Measurements from ENCODE around the gene CFAP410. TPM values are rescaled to one million over a fixed set of nuclear protein-coding genes. Genes with fewer than 3 reads are reported as not detected.

The CFAP410 gene
- total and polyA plus RNA-seq, 2 of the 8 experiments (the other 6 are each of a cell fraction or from before 2014, with no cell fraction given): 10.6 to 12.0 TPM

- Histone ChIP-seq H3K23me2 (ENCODE audit: low read depth, low read length) (peaks cover 6% of the 10 kb centered on the region; the same call in 1 of the 2 replicates), H3K4ac (replicated peaks; ENCODE audit: insufficient read length, low read depth, low read length) (no peak overlapping the region), H3K4me1 (replicated peaks in 1 of 4; ENCODE audit: control insufficient read depth in 3 of 4, insufficient read depth in 4 of 4, low read length in 3 of 4) (peaks cover 0 to 7% (median under 1%) of the 10 kb centered on the region in 4 experiments; a peak in 2 of 7 replicates), H4K20me1 (replicated peaks in 1 of 2; ENCODE audit: control insufficient read depth in 1 of 2, insufficient read depth in 2 of 2, low read length in 2 of 2) (peaks cover 0 to 3% of the 10 kb centered on the region in 2 experiments), H3K18ac (ENCODE audit: extremely low read depth, low read length) (no peak overlapping the region), H3K14ac (ENCODE audit: insufficient read length) (no peak overlapping the region), H2BK5ac (ENCODE audit: low read depth, low read length) (no peak overlapping the region), H2BK120ac (replicated peaks; ENCODE audit: low read depth, low read length) (no peak overlapping the region), H3K9ac (replicated peaks in 1 of 4; ENCODE audit: extremely low read depth in 1 of 4, low read depth in 3 of 4, low read length in 3 of 4) (no peak overlapping the region), H2BK15ac (ENCODE audit: low read length) (no peak overlapping the region), H3K9me3 (ENCODE audit: insufficient read depth in 2 of 2, low read depth in 1 of 2, low read length in 1 of 2) (no peaks in the 10 kb centered on the region), H4K91ac (replicated peaks; ENCODE audit: insufficient read length, low read length) (no peak overlapping the region), H3K4me2 (ENCODE audit: insufficient read depth in 1 of 2, low read depth in 2 of 2, low read length in 2 of 2) (no peak overlapping the region), H3K27me3 (replicated peaks in 1 of 4; ENCODE audit: control insufficient read depth in 3 of 4, extremely low read depth in 1 of 4, insufficient read depth in 3 of 4, low read length in 3 of 4) (no peaks in the 10 kb centered on the region), H4K5ac (ENCODE audit: insufficient read length, low read depth, low read length) (no peak overlapping the region), H3K56ac (replicated peaks; ENCODE audit: insufficient read length, low read depth, low read length) (no peak overlapping the region), H3K23ac (ENCODE audit: insufficient read length) (no peak overlapping the region), H3K27ac (ENCODE audit: low read depth, low read length) (no peak overlapping the region), H2AFZ (ENCODE audit: low read length) (no peak overlapping the region), H3K4me3 (ENCODE audit: extremely low read depth in 1 of 4, insufficient read depth in 2 of 4, low read depth in 3 of 4, low read length in 4 of 4) (no peak overlapping the region), H2BK12ac (ENCODE audit: low read depth, low read length) (no peak overlapping the region), H4K8ac (ENCODE audit: extremely low read depth, insufficient read depth, low read length) (no peak overlapping the region), H3K36me3 (ENCODE audit: control insufficient read depth in 2 of 4, insufficient read depth in 4 of 4, low read length in 3 of 4) (peaks cover 0 to 4% (median 0%) of the 10 kb centered on the region in 4 experiments; a peak in 1 of 8 replicates), H3K79me1 (ENCODE audit: low read depth, low read length) (no peaks in the 10 kb centered on the region), H3K79me2 (ENCODE audit: control insufficient read depth in 1 of 2, insufficient read depth in 2 of 2, low read length in 2 of 2) (no peaks in the 10 kb centered on the region), H2BK20ac (ENCODE audit: low read length) (no peak overlapping the region), H2AK5ac (ENCODE audit: low read depth, low read length) (no peak overlapping the region)
- TF ChIP-seq USF2 (IDR thresholded peaks at IDR 0.05; ENCODE audit: low read length): no peak
- no peak for DNase-seq (ENCODE audit: low read depth in 1 of 2, low spot score in 2 of 2)
- ChIA-PET CTCF (ENCODE audit: partially characterized antibody) (interaction anchor here (0.6 to 1.8 kb wide), 5 partner anchors 17 to 109 kb away, joined by 3 to 7 read pairs (median 3); no protein-coding TSS in a partner anchor), POLR2A (ENCODE audit: partially characterized antibody) (interaction anchor here (3.7 kb wide), 1 partner anchor 8 kb away, joined by 11 read pairs; no protein-coding TSS in a partner anchor)
- FAIRE-seq: no peak
- 85% methylated on average over 21 of the region's 24 CpGs; no CpG with 5 or more reads in 1 of the 2 experiments for WGBS, 2 experiments (ENCODE audit: extremely low coverage in 1 of 2, insufficient coverage in 1 of 2, insufficient read length in 1 of 2, insufficient replicate concordance in 2 of 2, low coverage in 1 of 2, low lambda C conversion rate in 2 of 2, missing lambda C conversion rate in 1 of 2)
Observed at GRCh38 chr21:44335266-44336059, 3.7 kb downstream of the CFAP410 start.

All from H1 (cell line).